SU-DHL-6 (cell line): ENCODE results near the gene FARP2.
"Not testable (repeated sequence)": the region's sequence is repeated elsewhere in the genome, so short reads cannot be mapped to it uniquely, and the experiment has no call there.

ENCODE experiments used
- H2AFZ ChIP-seq: fragments of 200-600 bp; sonication (generic); 2 replicates; pipeline ENCODE4 v1.6.1; 2014; ENCODE audit warnings: low read depth, mild to moderate bottlenecking, moderate library complexity, mixed read lengths, antibody characterized with exemption, low read length; ENCODE audit not compliant: severe bottlenecking
- H3F3A ChIP-seq: fragments of 200-600 bp; shearing (Covaris generic); 2 replicates; pipeline ENCODE4 v1.6.0; 2016; ENCODE audit warnings: antibody characterized with exemption, mild to moderate bottlenecking; ENCODE audit not compliant: insufficient read depth
- H3K27ac ChIP-seq: fragments of 200-600 bp; sonication (generic); 2 replicates; pipeline ENCODE4 v1.5.1; 2016; ENCODE audit warnings: low read depth, mild to moderate bottlenecking, low read length, moderate library complexity, mixed read lengths
- H3K27me3 ChIP-seq: fragments of 200-600 bp; sonication (generic), shearing (Covaris generic); 2 replicates; pipeline ENCODE4 v1.6.0; 2014; ENCODE audit warnings: mild to moderate bottlenecking, low read length
- H3K36me3 ChIP-seq: fragments of 200-600 bp; sonication (generic); 2 replicates; pipeline ENCODE4 v1.6.1; 2014; ENCODE audit warnings: mild to moderate bottlenecking, low read length, mixed read lengths
- H3K4me2 ChIP-seq: fragments of 300-600, 200-600 bp; shearing (Covaris generic), sonication (generic); 2 replicates; pipeline ENCODE4 v1.6.0; 2014; ENCODE audit warnings: low read length, low read depth, mild to moderate bottlenecking; ENCODE audit not compliant: poor library complexity, severe bottlenecking
- H3K4me3 ChIP-seq: fragments of 200-600 bp; sonication (generic); 2 replicates; pipeline ENCODE4 v1.5.1; 2014; ENCODE audit warnings: antibody characterized with exemption, low read length, mild to moderate bottlenecking, mixed read lengths; ENCODE audit not compliant: insufficient read depth, poor library complexity, severe bottlenecking
- H3K79me2 ChIP-seq: fragments of 200-600 bp; sonication (generic); 2 replicates; pipeline ENCODE4 v1.6.1; 2014; ENCODE audit warnings: mild to moderate bottlenecking, low read length, moderate library complexity; ENCODE audit not compliant: insufficient read depth
- H3K9ac ChIP-seq: fragments of 200-600 bp; sonication (generic); 2 replicates; pipeline ENCODE4 v1.7.0; 2014; ENCODE audit warnings: mild to moderate bottlenecking, low read length
- H3K9me2 ChIP-seq: fragments of 200-600 bp; sonication (generic); replicated peaks from 2 replicates; pipeline ENCODE4 v1.6.1; 2014; ENCODE audit warnings: low read length; ENCODE audit not compliant: insufficient read depth
- H3K9me3 ChIP-seq: fragments of 200-600 bp; sonication (generic); 2 replicates; pipeline ENCODE4 v1.6.1; 2014; ENCODE audit warnings: low read length, mixed read lengths; ENCODE audit not compliant: insufficient read depth
- H4K20me1 ChIP-seq: fragments of 200-600 bp; sonication (generic); 2 replicates; pipeline ENCODE4 v1.6.1; 2014; ENCODE audit warnings: low read depth, mild to moderate bottlenecking, antibody characterized with exemption, low read length, moderate library complexity, mixed read lengths
- CTCF ChIP-seq: fragments of 200-600 bp; sonication (generic); IDR thresholded peaks from one replicate; pipeline ENCODE4 v1.5.1; 2017; ENCODE audit warnings: antibody characterized with exemption, mild to moderate bottlenecking, low read length, moderate library complexity; ENCODE audit not compliant: insufficient read depth, poor library complexity, severe bottlenecking
- EZH2phosphoT487 ChIP-seq: fragments of 200-600 bp; sonication (generic), shearing (Covaris generic); conservative IDR thresholded peaks from 2 replicates; pipeline ENCODE4 v1.6.1; 2018; ENCODE audit warnings: mild to moderate bottlenecking, antibody characterized with exemption, low read length, moderate library complexity, mixed read lengths

FARP2 gene

GRCh38 chr2:241422350-241422749, 66.3 kb downstream of the FARP2 start:
- Histone ChIP-seq H4K20me1 (no peaks in the 10 kb centered on the region), H3K9ac (no peak overlapping the region), H3K36me3 (no peaks in the 10 kb centered on the region), H2AFZ (no peak overlapping the region), H3K79me2 (no peaks in the 10 kb centered on the region), H3K27me3 (no peaks in the 10 kb centered on the region), H3K9me2 (no peaks in the 10 kb centered on the region), H3K4me3 (no peak overlapping the region), H3K9me3 (no peaks in the 10 kb centered on the region; the same call in 1 of the 2 replicates), H3K27ac (no peak overlapping the region), H3F3A (no peaks in the 10 kb centered on the region), H3K4me2 (no peak overlapping the region)
- TF ChIP-seq CTCF (no peak), EZH2phosphoT487 (no peak)

GRCh38 chr2:241423489-241423888, 67.4 kb downstream of the FARP2 start:
- H3K4me3 ChIP-seq, H3K27me3 ChIP-seq, H3K4me2 ChIP-seq, H3K9me3 ChIP-seq, H2AFZ ChIP-seq, H3K9me2 ChIP-seq, H3F3A ChIP-seq, H3K9ac ChIP-seq, H4K20me1 ChIP-seq, H3K36me3 ChIP-seq, H3K79me2 ChIP-seq, H3K27ac ChIP-seq: not testable (repeated sequence)

GRCh38 chr2:241425368-241425767, 69.3 kb downstream of the FARP2 start:
- H2AFZ ChIP-seq, result no peak overlapping the region
- no peaks in the 10 kb centered on the region for H3K27me3 ChIP-seq
- no peaks in the 10 kb centered on the region for H3F3A ChIP-seq
- no peaks in the 10 kb centered on the region for H3K36me3 ChIP-seq
- H3K9me2 ChIP-seq, result no peaks in the 10 kb centered on the region
- no peak overlapping the region for H3K4me2 ChIP-seq
- no peak overlapping the region for H3K27ac ChIP-seq
- no peak overlapping the region for H3K4me3 ChIP-seq
- TF ChIP-seq EZH2phosphoT487 (no peak), CTCF (no peak)
- H3K9me3 ChIP-seq, result no peaks in the 10 kb centered on the region; the same call in 1 of the 2 replicates
- no peak overlapping the region for H3K9ac ChIP-seq
- no peaks in the 10 kb centered on the region for H4K20me1 ChIP-seq
- H3K79me2 ChIP-seq, result no peaks in the 10 kb centered on the region

GRCh38 chr2:241430178-241430577, 74.1 kb downstream of the FARP2 start:
- Histone ChIP-seq H3K36me3 (no peaks in the 10 kb centered on the region), H4K20me1 (no peaks in the 10 kb centered on the region), H3K9ac (no peak overlapping the region)

More at GRCh38 chr2:241430178-241430577, 74.1 kb downstream of the FARP2 start:
- H3K4me3 ChIP-seq, result no peak overlapping the region
- no peaks in the 10 kb centered on the region for H3K27me3 ChIP-seq
- H3K79me2 ChIP-seq, result no peaks in the 10 kb centered on the region
- no peak overlapping the region for H3K27ac ChIP-seq
- H3K9me2 ChIP-seq, result no peaks in the 10 kb centered on the region
- no peaks in the 10 kb centered on the region for H3K9me3 ChIP-seq
- no peak overlapping the region for H3K4me2 ChIP-seq
- no peak overlapping the region for H2AFZ ChIP-seq
- H3F3A ChIP-seq, result no peaks in the 10 kb centered on the region
- TF ChIP-seq EZH2phosphoT487, result no peak
- TF ChIP-seq CTCF, result no peak
